NB4 (cell line): Measurements from ENCODE around the gene CCDC33.

Experiments
- POLR2A ChIP-seq: IDR thresholded peaks from 2 replicates; pipeline ENCODE4 v1.6.1; 2011; ENCODE audit warnings: mild to moderate bottlenecking; ENCODE audit not compliant: insufficient read length; ENCODE audit errors: extremely low read depth
- TF ChIP-seq, protein P1 (sequence below): IDR thresholded peaks from one replicate; pipeline ENCODE4 v1.5.1; 2012; ENCODE audit warnings: low read depth, low read length

DNA sequence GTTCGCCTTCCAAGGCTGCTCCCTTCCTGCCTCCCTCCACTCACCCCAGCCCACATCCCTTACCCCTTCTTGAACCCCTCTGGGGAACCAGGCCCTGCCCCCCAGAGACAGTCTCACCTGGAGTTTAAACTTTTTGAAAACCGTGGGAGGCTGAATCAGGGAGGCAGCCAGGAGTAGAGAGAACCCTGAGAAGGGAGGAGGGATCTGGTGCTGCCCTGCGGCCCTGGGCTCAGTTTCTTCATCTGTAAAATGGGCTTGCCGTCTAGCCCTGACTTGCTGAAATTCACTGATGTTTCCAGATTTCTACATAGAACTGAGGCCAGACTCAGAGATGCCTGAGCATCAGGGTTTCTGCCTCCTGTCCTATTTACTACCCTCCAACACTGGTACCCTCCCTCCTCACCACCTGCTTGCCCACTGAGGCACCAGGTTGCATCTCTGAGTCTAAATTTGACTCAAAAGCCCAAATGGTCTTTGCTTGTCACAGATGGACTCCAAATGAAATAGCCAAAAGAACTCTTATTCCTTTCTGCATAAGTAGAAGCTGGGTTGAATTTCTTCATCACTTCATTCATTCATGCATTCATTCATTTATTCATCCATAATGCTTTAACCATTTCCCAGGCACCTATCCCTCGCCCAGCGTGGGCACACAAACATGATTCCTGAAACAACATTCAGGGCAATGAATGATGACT lies 21.7 kb upstream of the CCDC33 start:
- TF ChIP-seq, protein P1, sequence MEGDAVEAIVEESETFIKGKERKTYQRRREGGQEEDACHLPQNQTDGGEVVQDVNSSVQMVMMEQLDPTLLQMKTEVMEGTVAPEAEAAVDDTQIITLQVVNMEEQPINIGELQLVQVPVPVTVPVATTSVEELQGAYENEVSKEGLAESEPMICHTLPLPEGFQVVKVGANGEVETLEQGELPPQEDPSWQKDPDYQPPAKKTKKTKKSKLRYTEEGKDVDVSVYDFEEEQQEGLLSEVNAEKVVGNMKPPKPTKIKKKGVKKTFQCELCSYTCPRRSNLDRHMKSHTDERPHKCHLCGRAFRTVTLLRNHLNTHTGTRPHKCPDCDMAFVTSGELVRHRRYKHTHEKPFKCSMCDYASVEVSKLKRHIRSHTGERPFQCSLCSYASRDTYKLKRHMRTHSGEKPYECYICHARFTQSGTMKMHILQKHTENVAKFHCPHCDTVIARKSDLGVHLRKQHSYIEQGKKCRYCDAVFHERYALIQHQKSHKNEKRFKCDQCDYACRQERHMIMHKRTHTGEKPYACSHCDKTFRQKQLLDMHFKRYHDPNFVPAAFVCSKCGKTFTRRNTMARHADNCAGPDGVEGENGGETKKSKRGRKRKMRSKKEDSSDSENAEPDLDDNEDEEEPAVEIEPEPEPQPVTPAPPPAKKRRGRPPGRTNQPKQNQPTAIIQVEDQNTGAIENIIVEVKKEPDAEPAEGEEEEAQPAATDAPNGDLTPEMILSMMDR, result no peak
- TF ChIP-seq POLR2A, result no peak
